Endothelial cell (in vitro differentiated cells): ENCODE measurements around the gene TWNK. TPM values are rescaled to one million over a fixed set of nuclear protein-coding genes. Genes with fewer than 3 reads are reported as not detected.

ENCODE experiments used
- DNase-seq: peaks from one replicate; pipeline ENCODE4 v3.0.0; 2021; ENCODE audit warnings: low spot score
- H3K27ac Mint-ChIP-seq: one replicate; pipeline ENCODE4 v1.8.0; 2021; ENCODE audit warnings: mixed read lengths, inconsistent platforms; ENCODE audit not compliant: unreplicated experiment
- H3K27me3 Mint-ChIP-seq: one replicate; pipeline ENCODE4 v1.8.0; 2021; ENCODE audit warnings: mild to moderate bottlenecking, moderate library complexity, mixed read lengths, inconsistent platforms; ENCODE audit not compliant: unreplicated experiment
- H3K36me3 Mint-ChIP-seq: one replicate; pipeline ENCODE4 v1.8.0; 2021; ENCODE audit warnings: mild to moderate bottlenecking, low read depth, mixed read lengths, inconsistent platforms; ENCODE audit not compliant: unreplicated experiment
- H3K4me1 Mint-ChIP-seq: one replicate; pipeline ENCODE4 v1.8.0; 2021; ENCODE audit warnings: mild to moderate bottlenecking, mixed read lengths, inconsistent platforms; ENCODE audit not compliant: unreplicated experiment
- H3K4me3 Mint-ChIP-seq: one replicate; pipeline ENCODE4 v1.8.0; 2021; ENCODE audit warnings: mild to moderate bottlenecking, mixed read lengths, inconsistent platforms; ENCODE audit not compliant: unreplicated experiment
- H3K9me3 Mint-ChIP-seq: one replicate; pipeline ENCODE4 v1.8.0; 2021; ENCODE audit warnings: mixed read lengths, inconsistent platforms; ENCODE audit not compliant: unreplicated experiment
- CTCF ChIP-seq: fragments of 200-600 bp; sonication (generic); IDR thresholded peaks from one replicate; pipeline ENCODE4 v1.5.0; 2021; ENCODE audit warnings: antibody characterized with exemption; ENCODE audit not compliant: unreplicated experiment
- total RNA-seq: library from RNA; stranded (reverse); fragmentation: NEBNext Ultra II Directional; extraction: Animal tissue kit (Norgen Biotek cat#: 25700); gene quantifications from one replicate; pipeline ENCODE4 v1.2.1, GENCODE V29; 2021; ENCODE audit not compliant: unreplicated experiment

Gene TWNK
- total RNA-seq, 1 donor from 2014 or later, result 10.5 TPM

GRCh38 chr10:100969187-100970075 is 17.9 kb upstream of the TWNK start, which contains the start of gene SEMA4G:
Gene SEMA4G, plus strand, starts transcription at chr10:100969504. Its CDS starts 3,409 bp downstream, at chr10:100972913.
- no peaks in the 10 kb centered on the region for H3K9me3 Mint-ChIP-seq
- H3K36me3 Mint-ChIP-seq, result no peaks in the 10 kb centered on the region
- peak; percentile 69 for DNase-seq
- peaks cover 14% of the 10 kb centered on the region for H3K4me1 Mint-ChIP-seq
- peak within 1 kb of the TSS; percentile 78 for H3K4me3 Mint-ChIP-seq
- peaks cover 14% of the 10 kb centered on the region for H3K27me3 Mint-ChIP-seq
- TF ChIP-seq CTCF, result peak; percentile 79
- peak within 1 kb of the TSS; percentile 59 for H3K27ac Mint-ChIP-seq

GRCh38 chr10:100970076-100970913 is 17.0 kb upstream of the TWNK start:
- TF ChIP-seq CTCF, result no peak
- peaks cover 15% of the 10 kb centered on the region for H3K27me3 Mint-ChIP-seq
- no peaks in the 10 kb centered on the region for H3K9me3 Mint-ChIP-seq
- peaks cover 14% of the 10 kb centered on the region for H3K4me1 Mint-ChIP-seq
- H3K27ac Mint-ChIP-seq, result peak overlapping the region; percentile 30
- peak overlapping the region; percentile 78 for H3K4me3 Mint-ChIP-seq
- no peaks in the 10 kb centered on the region for H3K36me3 Mint-ChIP-seq
- DNase-seq, result no peak

- Mint-ChIP-seq H3K9me3 (no peaks in the 10 kb centered on the region), H3K4me3 (peak overlapping the region; percentile 78), H3K4me1 (peaks cover 14% of the 10 kb centered on the region), H3K36me3 (no peaks in the 10 kb centered on the region), H3K27ac (peak overlapping the region; percentile 30), H3K27me3 (peaks cover 15% of the 10 kb centered on the region)
- TF ChIP-seq CTCF, result no peak
- no peak for DNase-seq
Measured at GRCh38 chr10:100970914-100971811, 16.2 kb upstream of the TWNK start.

GRCh38 chr10:100972115-100972903 is 15.0 kb upstream of the TWNK start:
- H3K4me3 Mint-ChIP-seq, result peak overlapping the region; percentile 59
- no peak overlapping the region for H3K27ac Mint-ChIP-seq
- H3K9me3 Mint-ChIP-seq, result no peaks in the 10 kb centered on the region

More at GRCh38 chr10:100972115-100972903, 15.0 kb upstream of the TWNK start:
- TF ChIP-seq CTCF, result no peak
- no peak for DNase-seq
- peaks cover 15% of the 10 kb centered on the region for H3K27me3 Mint-ChIP-seq
- peaks cover 14% of the 10 kb centered on the region for H3K4me1 Mint-ChIP-seq
- no peaks in the 10 kb centered on the region for H3K36me3 Mint-ChIP-seq
